Colonic mucosa (tissue), 4 donors: ENCODE results near the gene SMIM1. TPM values are rescaled to one million over a fixed set of nuclear protein-coding genes. Genes with fewer than 3 reads are reported as not detected.

Source experiments
- DNase-seq: peaks from one replicate; pipeline ENCODE4 v3.0.0-alpha.2; 2020
- H3K27ac ChIP-seq: fragments of 200-600 bp; one replicate; pipeline ENCODE4 v1.8.0; 2021
- H3K27me3 ChIP-seq: fragments of 200-600 bp; one replicate; pipeline ENCODE4 v1.8.0; 2021
- H3K36me3 ChIP-seq: fragments of 200-600 bp; one replicate; pipeline ENCODE4 v1.8.0; 2021
- H3K4me1 ChIP-seq: fragments of 200-600 bp; one replicate; pipeline ENCODE4 v1.8.0; 2021; ENCODE audit warnings: mild to moderate bottlenecking
- H3K4me3 ChIP-seq: fragments of 200-600 bp; one replicate; pipeline ENCODE4 v1.8.0; 2021
- H3K9ac ChIP-seq, 2 donors: one replicate each; pipeline ENCODE4 v1.7.0; 2013; ENCODE audit warnings: control low read depth in 2 of 2, low read depth in 2 of 2, low read length in 2 of 2
- H3K9me3 ChIP-seq: fragments of 200-600 bp; one replicate; pipeline ENCODE4 v1.8.0; 2021
- intact Hi-C: fragments of 100-400 bp; cut with DNase I; formaldehyde crosslinking; loops from one replicate; pipeline ENCODE4 v1.14.1; 2022
- total RNA-seq, 2 donors: library from RNA; stranded (reverse); fragmentation: NEBNext Ultra II Directional in 1 of 2; extraction: Animal tissue kit (Norgen Biotek cat#: 25700) in 1 of 2; gene quantifications; one replicate each; pipeline ENCODE4 v1.2.1, GENCODE V29; 2021
- TF ChIP-seq, protein P1 (sequence below): fragments of 200-600 bp; IDR thresholded peaks from one replicate; pipeline ENCODE4 v1.8.0; 2022; ENCODE audit warnings: antibody characterized with exemption, mild to moderate bottlenecking
- donor health status: healthy.
- donor health status: DM: no; HTN: no; CAD: no.
- donor health status: DM: no; HTN: no; CAD: no.

The SMIM1 gene
- total RNA-seq, 2 donors from 2014 or later: 1.9 to 2.4 TPM

- TF ChIP-seq, protein P1, sequence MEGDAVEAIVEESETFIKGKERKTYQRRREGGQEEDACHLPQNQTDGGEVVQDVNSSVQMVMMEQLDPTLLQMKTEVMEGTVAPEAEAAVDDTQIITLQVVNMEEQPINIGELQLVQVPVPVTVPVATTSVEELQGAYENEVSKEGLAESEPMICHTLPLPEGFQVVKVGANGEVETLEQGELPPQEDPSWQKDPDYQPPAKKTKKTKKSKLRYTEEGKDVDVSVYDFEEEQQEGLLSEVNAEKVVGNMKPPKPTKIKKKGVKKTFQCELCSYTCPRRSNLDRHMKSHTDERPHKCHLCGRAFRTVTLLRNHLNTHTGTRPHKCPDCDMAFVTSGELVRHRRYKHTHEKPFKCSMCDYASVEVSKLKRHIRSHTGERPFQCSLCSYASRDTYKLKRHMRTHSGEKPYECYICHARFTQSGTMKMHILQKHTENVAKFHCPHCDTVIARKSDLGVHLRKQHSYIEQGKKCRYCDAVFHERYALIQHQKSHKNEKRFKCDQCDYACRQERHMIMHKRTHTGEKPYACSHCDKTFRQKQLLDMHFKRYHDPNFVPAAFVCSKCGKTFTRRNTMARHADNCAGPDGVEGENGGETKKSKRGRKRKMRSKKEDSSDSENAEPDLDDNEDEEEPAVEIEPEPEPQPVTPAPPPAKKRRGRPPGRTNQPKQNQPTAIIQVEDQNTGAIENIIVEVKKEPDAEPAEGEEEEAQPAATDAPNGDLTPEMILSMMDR: no peak
- intact Hi-C loops: no loop called here
- peaks cover 11% of the 10 kb centered on the region for H3K36me3 ChIP-seq
- no peaks in the 10 kb centered on the region for H3K9me3 ChIP-seq
- H3K4me3 ChIP-seq: no peak overlapping the region
- no peak overlapping the region for H3K27ac ChIP-seq
- H3K4me1 ChIP-seq: peaks cover 11% of the 10 kb centered on the region
- no peak overlapping the region for H3K9ac ChIP-seq
- no peaks in the 10 kb centered on the region for H3K27me3 ChIP-seq
- DNase-seq: no peak
These were observed 5.4 kb downstream of the SMIM1 start for GRCh38 chr1:3777647-3778589.

DNA sequence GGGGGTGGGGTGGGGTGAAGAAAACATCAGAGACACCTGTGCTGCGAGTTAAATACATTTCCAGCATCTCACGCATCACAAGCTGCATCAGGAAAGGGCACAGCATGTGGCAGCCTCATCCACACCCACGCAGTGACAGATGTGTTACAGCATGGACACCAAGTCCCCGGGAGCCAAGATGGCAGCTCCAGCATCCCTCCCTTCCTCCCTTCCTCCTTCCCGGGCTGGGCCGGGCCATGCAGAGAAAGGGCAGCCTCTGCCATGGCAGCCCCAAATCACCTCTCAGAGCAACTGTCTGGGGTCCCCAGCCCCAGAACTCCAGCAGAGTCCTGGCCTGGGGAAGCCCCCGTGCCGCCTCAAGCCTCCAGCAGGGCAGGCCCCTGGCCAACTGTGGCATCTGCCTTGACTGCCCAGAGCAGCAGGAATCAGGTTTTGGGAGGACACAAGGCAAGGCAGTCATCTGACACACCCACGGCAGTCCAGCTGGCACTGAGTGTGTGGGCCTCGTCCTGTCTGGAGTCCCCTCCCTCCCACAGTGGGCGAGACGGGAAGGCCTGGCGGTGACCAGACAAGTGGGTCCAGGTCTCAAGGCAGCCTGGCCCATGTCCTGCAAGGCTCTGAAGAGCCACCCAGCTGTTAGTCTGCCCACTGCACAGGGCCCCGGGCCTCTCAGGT, 6.2 kb downstream of the SMIM1 start:
- Histone ChIP-seq H3K27me3 (no peaks in the 10 kb centered on the region), H3K4me3 (no peak overlapping the region), H3K9ac (no peak overlapping the region), H3K4me1 (peaks cover 11% of the 10 kb centered on the region), H3K36me3 (peaks cover 13% of the 10 kb centered on the region), H3K9me3 (no peaks in the 10 kb centered on the region), H3K27ac (no peak overlapping the region)
- intact Hi-C loops: no loop called here
- no peak for DNase-seq
- TF ChIP-seq, protein P1: no peak

GRCh38 chr1:3779265-3779911, 6.8 kb downstream of the SMIM1 start:
- H3K27me3 ChIP-seq: no peaks in the 10 kb centered on the region
- TF ChIP-seq, protein P1: no peak
- H3K9ac ChIP-seq: no peak overlapping the region
- no peak overlapping the region for H3K27ac ChIP-seq
- H3K36me3 ChIP-seq: peaks cover 14% of the 10 kb centered on the region
- intact Hi-C loops: no loop called here
- DNase-seq: no peak
- H3K4me1 ChIP-seq: peaks cover 11% of the 10 kb centered on the region
- no peak overlapping the region for H3K4me3 ChIP-seq
- H3K9me3 ChIP-seq: no peaks in the 10 kb centered on the region

- DNase-seq: no peak
- H3K9ac ChIP-seq: no peak overlapping the region
- H3K9me3 ChIP-seq: no peaks in the 10 kb centered on the region
- H3K36me3 ChIP-seq: peaks cover 14% of the 10 kb centered on the region
- intact Hi-C loops: no loop called here
- H3K27ac ChIP-seq: no peak overlapping the region
- TF ChIP-seq, protein P1: no peak
- no peaks in the 10 kb centered on the region for H3K27me3 ChIP-seq
- peaks cover 11% of the 10 kb centered on the region for H3K4me1 ChIP-seq
- H3K4me3 ChIP-seq: no peak overlapping the region
These were observed 7.4 kb downstream of the SMIM1 start for GRCh38 chr1:3779912-3780416.

DNA sequence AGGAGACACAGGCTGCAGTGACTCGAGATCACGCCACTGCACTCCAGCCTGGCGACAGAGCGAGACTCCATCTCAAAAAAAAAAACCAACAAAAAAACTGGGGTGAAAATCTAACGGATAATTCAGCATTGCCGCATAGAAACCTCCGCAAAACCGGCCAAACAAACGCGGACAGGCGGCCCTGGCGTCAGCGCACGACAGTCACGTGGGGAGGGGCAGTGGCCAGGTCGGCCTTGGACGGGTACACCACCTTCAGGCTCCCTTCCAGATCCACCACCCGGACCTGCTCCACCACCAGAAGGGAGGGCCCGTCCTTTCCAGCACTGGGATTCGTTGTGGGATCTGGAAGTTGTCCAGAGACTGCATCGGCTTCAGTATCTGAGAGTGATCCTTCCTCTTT, 8.4 kb downstream of the SMIM1 start:
- intact Hi-C loops: no loop called here
- no peaks in the 10 kb centered on the region for H3K27me3 ChIP-seq
- H3K27ac ChIP-seq: no peak overlapping the region
- peaks cover 14% of the 10 kb centered on the region for H3K36me3 ChIP-seq
- H3K4me1 ChIP-seq: peaks cover 5% of the 10 kb centered on the region
- H3K9ac ChIP-seq: no peak overlapping the region
- no peak overlapping the region for H3K4me3 ChIP-seq
- no peak for DNase-seq
- TF ChIP-seq, protein P1: no peak
- no peaks in the 10 kb centered on the region for H3K9me3 ChIP-seq
